GM10266 (cell line): ENCODE results near the gene AFF3.
"Not testable (repeated sequence)": the region's sequence is repeated elsewhere in the genome, so short reads cannot be mapped to it uniquely, and the experiment has no call there.

Experiments used
- DNase-seq: peaks from one replicate; pipeline ENCODE4 v3.0.0; 2012; ENCODE audit errors: extremely low spot score
- CTCF ChIP-seq: IDR thresholded peaks from 2 replicates; pipeline ENCODE4 v1.5.1; 2012; ENCODE audit warnings: mild to moderate bottlenecking, low read depth; ENCODE audit not compliant: control insufficient read depth, insufficient read depth; ENCODE audit errors: missing control alignments

AFF3 gene

GRCh38 chr2:100082302-100082978 is 60.0 kb downstream of the AFF3 start:
- DNase-seq: not testable (repeated sequence)

GRCh38 chr2:100077935-100078334 is 64.5 kb downstream of the AFF3 start:
- DNase-seq: no peak
- no peak for TF ChIP-seq CTCF

GRCh38 chr2:100077456-100077855 is 64.9 kb downstream of the AFF3 start:
- TF ChIP-seq CTCF: no peak
- no peak for DNase-seq

GRCh38 chr2:100075532-100075931 is 66.9 kb downstream of the AFF3 start:
- no peak for TF ChIP-seq CTCF

GRCh38 chr2:100073110-100073509 is 69.3 kb downstream of the AFF3 start:
- TF ChIP-seq CTCF: no peak
- no peak for DNase-seq

More at GRCh38 chr2:100075532-100075931, 66.9 kb downstream of the AFF3 start:
- DNase-seq: no peak

GRCh38 chr2:100072503-100072902 is 69.9 kb downstream of the AFF3 start:
- no peak for DNase-seq
- no peak for TF ChIP-seq CTCF

- no peak for TF ChIP-seq CTCF
- DNase-seq: no peak
Measured at GRCh38 chr2:100071335-100072043, 70.9 kb downstream of the AFF3 start.

- no peak for DNase-seq
- no peak for TF ChIP-seq CTCF
Measured at GRCh38 chr2:100070078-100070477, 72.3 kb downstream of the AFF3 start.
